Suprapubic skin (tissue), 4 donors: Measurements from ENCODE around the gene HCFC1.

Experiments used
- CTCF ChIP-seq, 2 donors: fragments of 200-600 bp in 1 of 2; fragments of 450-650 bp in 1 of 2; sonication (generic) in 1 of 2; IDR thresholded peaks; one replicate each; pipeline ENCODE4 v1.5.1; 2016 to 2019; ENCODE audit warnings: antibody characterized with exemption in 2 of 2, mild to moderate bottlenecking in 1 of 2, moderate library complexity in 1 of 2
- POLR2A ChIP-seq, 2 donors: fragments of 450-650 bp; IDR thresholded peaks; one replicate each; pipeline ENCODE4 v1.6.1; 2017; ENCODE audit warnings: antibody characterized with exemption in 2 of 2, mild to moderate bottlenecking in 2 of 2, moderate library complexity in 2 of 2
- POLR2AphosphoS5 ChIP-seq, 3 donors: sonication (generic); formaldehyde crosslinking; IDR thresholded peaks; one replicate each; pipeline ENCODE4 v1.6.1; 2017; ENCODE audit warnings: antibody characterized with exemption in 3 of 3

- TF ChIP-seq POLR2AphosphoS5 (IDR thresholded peaks at IDR 0.05) (no peak), CTCF (IDR thresholded peaks at IDR 0.05) (no peak), POLR2A (IDR thresholded peaks at IDR 0.05) (no peak)
Observed at GRCh38 chrX:153911798-153912197, 59.8 kb downstream of the HCFC1 start.
